ENCODE results near the gene PDE12.
"Not testable (repeated sequence)": the region's sequence is repeated elsewhere in the genome, so short reads cannot be mapped to it uniquely, and the experiment has no call there.

PDE12 gene

DNA sequence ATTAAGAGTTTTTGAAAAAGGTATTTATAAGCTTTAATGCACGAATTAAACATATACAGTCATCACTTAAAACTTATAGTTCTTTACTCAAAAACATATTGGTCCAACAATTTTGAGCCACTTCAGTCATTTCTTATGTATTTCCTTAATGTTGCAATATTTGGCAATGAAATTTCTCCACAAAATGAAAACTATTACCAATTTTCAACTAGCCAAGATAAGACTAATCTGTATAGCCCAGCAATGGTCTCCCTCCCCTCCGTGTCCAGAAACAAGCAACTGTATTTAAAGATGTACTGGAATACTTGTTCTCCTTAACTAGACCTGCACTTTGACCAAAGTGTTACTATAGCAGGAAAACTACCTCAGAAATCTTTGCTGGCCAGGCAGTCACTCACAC lies 31.8 kb downstream of the PDE12 start:
- peak; percentile 79 for DNase-seq

DNA sequence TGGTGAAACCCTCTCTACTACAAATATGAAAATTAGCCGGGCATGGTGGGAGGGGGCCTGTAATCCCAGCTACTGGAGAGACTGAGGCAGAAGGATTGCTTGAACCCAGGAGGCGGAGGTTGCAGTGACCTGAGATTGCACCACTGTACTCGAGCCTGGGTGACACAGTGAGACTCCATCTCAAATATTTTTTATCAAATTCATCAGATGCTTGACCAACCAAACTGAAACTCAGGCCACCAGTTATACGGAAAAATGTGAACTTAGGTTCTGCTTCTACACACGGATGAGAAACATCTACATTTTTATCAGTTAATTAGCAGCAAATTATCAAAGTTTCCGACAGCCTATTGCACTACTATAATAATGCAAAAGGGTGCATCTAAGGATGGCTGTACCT lies 36.2 kb downstream of the PDE12 start:
- DNase-seq = no peak

- DNase-seq = no peak
Measured at GRCh38 chr3:57594144-57594543, 38.1 kb downstream of the PDE12 start.

GRCh38 chr3:57594576-57594975 lies 38.5 kb downstream of the PDE12 start:
- no peak for DNase-seq

GRCh38 chr3:57596495-57597126 lies 40.5 kb downstream of the PDE12 start:
- peak; percentile 78 for DNase-seq

DNA sequence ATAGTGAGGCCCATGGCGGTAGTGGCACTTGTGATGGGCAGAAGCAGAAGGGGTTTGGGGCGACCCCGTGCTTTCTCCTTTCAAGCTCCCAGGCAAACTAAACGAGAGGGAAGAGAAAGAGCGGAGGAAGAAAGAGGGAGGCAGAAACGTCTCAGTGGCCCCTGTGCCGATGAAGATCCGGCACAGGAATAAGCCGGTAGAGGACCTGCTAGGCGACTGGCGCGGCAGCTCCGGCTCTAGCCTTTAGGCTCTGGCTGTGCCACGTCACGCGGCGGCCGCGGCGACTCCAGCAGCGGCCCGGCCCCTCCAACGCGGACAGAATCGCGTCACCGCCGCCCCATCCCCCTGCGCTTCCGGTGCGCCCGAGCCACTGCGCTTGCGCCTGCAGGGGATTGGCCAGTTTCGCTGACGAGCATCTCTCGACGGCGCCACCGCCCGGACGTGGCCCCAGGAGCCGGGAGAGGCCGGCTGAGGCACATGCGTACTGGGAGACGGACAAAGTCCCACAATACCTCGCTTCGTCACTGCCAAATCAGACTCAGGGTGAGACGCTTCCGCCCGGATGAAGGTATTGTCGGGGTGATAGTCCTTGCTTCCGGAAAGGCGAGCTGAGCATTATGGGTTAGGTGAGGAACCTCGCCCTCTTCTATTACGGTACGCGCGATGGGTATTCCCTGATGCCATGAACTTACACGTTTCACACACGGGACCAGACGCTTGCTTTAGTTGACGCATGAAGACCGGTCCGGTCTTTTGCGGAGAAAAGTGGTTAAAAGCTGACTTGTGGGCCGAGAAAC lies 41.3 kb downstream of the PDE12 start, which contains the start of gene ARF4:
TSS of gene ARF4 (minus strand) at position 218 of the 797 bp plus-strand sequence. CDS start at position 14, 204 bp downstream.
- peak; percentile 99 for DNase-seq

- DNase-seq = peak; percentile 88
Measured at GRCh38 chr3:57598765-57599360, 42.8 kb downstream of the PDE12 start.

GRCh38 chr3:57600195-57600594 lies 44.1 kb downstream of the PDE12 start:
- no peak for DNase-seq

GRCh38 chr3:57604971-57605370 lies 48.9 kb downstream of the PDE12 start:
- DNase-seq = no peak

GRCh38 chr3:57605683-57606082 lies 49.6 kb downstream of the PDE12 start:
- no peak for DNase-seq

DNA sequence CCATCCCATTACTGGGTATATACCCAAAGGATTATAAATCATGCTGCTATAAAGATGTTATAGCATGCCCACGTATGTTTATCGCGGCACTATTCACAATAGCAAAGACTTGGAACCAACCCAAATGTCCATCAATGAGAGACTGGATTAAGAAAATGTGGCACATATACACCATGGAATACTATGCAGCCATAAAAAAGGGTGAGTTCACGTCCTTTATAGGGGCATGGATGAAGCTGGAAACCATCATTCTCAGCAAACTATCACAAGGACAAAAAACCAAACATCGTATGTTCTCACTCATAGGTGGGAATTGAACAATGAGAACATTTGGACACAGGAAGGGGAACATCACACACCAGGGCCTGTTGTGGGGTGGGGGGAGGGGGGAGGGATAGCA lies 55.8 kb downstream of the PDE12 start:
- DNase-seq = not testable (repeated sequence)

DNA sequence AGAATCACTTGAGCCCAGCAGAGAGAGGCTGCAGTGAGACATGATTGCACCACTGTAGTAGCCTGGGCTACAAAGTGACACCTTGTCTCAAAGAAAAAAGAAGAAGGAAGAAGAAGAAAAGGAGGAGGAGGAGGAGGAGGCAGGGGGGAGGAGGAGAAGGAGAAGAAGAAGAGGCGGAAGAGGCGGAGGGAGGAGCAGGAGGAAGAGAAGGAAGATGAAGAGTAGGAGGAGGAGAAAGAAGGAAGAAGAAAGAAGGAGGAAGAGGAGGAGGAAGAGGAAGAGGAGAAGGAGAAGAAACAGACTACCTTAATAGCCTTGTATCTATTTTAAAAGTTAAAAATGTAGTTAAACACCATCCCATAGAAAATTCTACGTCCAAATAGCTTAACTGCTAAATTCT lies 60.2 kb downstream of the PDE12 start:
- DNase-seq = no peak
